C4-2B (cell line): Measurements from ENCODE around the gene CATSPERB.
"Not testable (repeated sequence)": the region's sequence is repeated elsewhere in the genome, so short reads cannot be mapped to it uniquely, and the experiment has no call there.

Experiments
- CTCF ChIP-seq: fragments of 450-650 bp; conservative IDR thresholded peaks from 2 replicates; pipeline ENCODE4 v1.5.1; 2017; ENCODE audit warnings: mild to moderate bottlenecking
- ZFX ChIP-seq: fragments of 450-650 bp; IDR thresholded peaks from 2 replicates; pipeline ENCODE4 v1.6.1; 2017

GRCh38 chr14:91567827-91568226 lies 164.1 kb downstream of the CATSPERB start:
- TF ChIP-seq CTCF, ZFX: not testable (repeated sequence)
